HEK293 (cell line): ENCODE results near the gene KCTD6.

Source experiments
- CTCF ChIA-PET: fragments of 350-600 bp; formaldehyde crosslinking; extraction: SDS; loops from one replicate; lab custom pipeline; 2021; ENCODE audit warnings: antibody characterized with exemption; lab: Yijun Ruan, JAX
- POLR2A ChIA-PET: fragments of 300-600 bp; formaldehyde crosslinking; extraction: SDS; loops from one replicate; lab custom pipeline; 2020; ENCODE audit warnings: antibody characterized with exemption, inconsistent platforms; lab: Yijun Ruan, JAX
- H3K27ac ChIP-seq: fragments of 200-500 bp; sonication (Bioruptor generic); 2 replicates; pipeline ENCODE4 v1.5.1; 2014; ENCODE audit warnings: low read depth, low read length, control low read depth, inconsistent platforms; ENCODE audit errors: extremely low read depth
- H3K36me3 ChIP-seq, 2 experiments: fragments of 200-500 bp in 1 of 2; sonication (Bioruptor generic) in 1 of 2; 1 replicate in 1 of 2; 2 replicates in 1 of 2; pipeline ENCODE4 v1.5.1; 2014 to 2017; ENCODE audit warnings: inconsistent platforms in 2 of 2, low read length in 2 of 2; ENCODE audit not compliant: control insufficient read depth in 2 of 2, insufficient read depth in 1 of 2
- H3K4me1 ChIP-seq: fragments of 200-500 bp; sonication (Bioruptor generic); 2 replicates; pipeline ENCODE4 v1.5.1; 2014; ENCODE audit warnings: mild to moderate bottlenecking, low read length, inconsistent platforms; ENCODE audit not compliant: control insufficient read depth, insufficient read depth
- H3K4me3 ChIP-seq: 2 replicates; pipeline ENCODE4 v1.5.1; 2011; ENCODE audit warnings: low read depth, mild to moderate bottlenecking, control low read depth, low read length, moderate library complexity
- H3K9me3 ChIP-seq: fragments of 200-500 bp; sonication (Bioruptor generic); 2 replicates; pipeline ENCODE4 v1.5.1; 2014; ENCODE audit warnings: low read depth, low read length, inconsistent platforms; ENCODE audit not compliant: control insufficient read depth, insufficient read depth
- AEBP2 ChIP-seq: fragments of 450-650 bp; formaldehyde crosslinking; IDR thresholded peaks from 2 replicates; pipeline ENCODE4 v1.5.1; 2016; ENCODE audit warnings: missing biosample characterization, missing genetic modification characterization, borderline replicate concordance
- EGR2 ChIP-seq: fragments of 450-650 bp; formaldehyde crosslinking; IDR thresholded peaks from 2 replicates; pipeline ENCODE4 v1.5.1; 2016; ENCODE audit warnings: low read depth, missing biosample characterization, missing genetic modification characterization
- FEZF1 ChIP-seq: fragments of 450-650 bp; formaldehyde crosslinking; IDR thresholded peaks from 2 replicates; pipeline ENCODE4 v1.5.1; 2016; ENCODE audit warnings: missing biosample characterization, missing genetic modification characterization
- PBX3 ChIP-seq: sonication (generic); formaldehyde crosslinking; IDR thresholded peaks from 2 replicates; pipeline ENCODE4 v1.8.1; 2022; ENCODE audit warnings: mild to moderate bottlenecking, moderate library complexity, missing genetic modification reagents
- SP7 ChIP-seq: fragments of 450-650 bp; formaldehyde crosslinking; IDR thresholded peaks from 2 replicates; pipeline ENCODE4 v1.5.1; 2016; ENCODE audit warnings: missing biosample characterization, missing genetic modification characterization
- ZFP41 ChIP-seq: fragments of 450-650 bp; formaldehyde crosslinking; IDR thresholded peaks from 2 replicates; pipeline ENCODE4 v1.5.1; 2016; ENCODE audit warnings: missing biosample characterization, missing genetic modification characterization, borderline replicate concordance
- ZNF112 ChIP-seq: fragments of 450-650 bp; formaldehyde crosslinking; IDR thresholded peaks from 2 replicates; pipeline ENCODE4 v1.5.0; 2017; ENCODE audit warnings: missing biosample characterization, missing genetic modification characterization
- ZNF155 ChIP-seq: fragments of 450-650 bp; formaldehyde crosslinking; IDR thresholded peaks from 2 replicates; pipeline ENCODE4 v1.5.1; 2016; ENCODE audit warnings: missing biosample characterization, missing genetic modification characterization
- ZNF169 ChIP-seq: fragments of 450-650 bp; formaldehyde crosslinking; IDR thresholded peaks from 2 replicates; pipeline ENCODE4 v1.5.1; 2016; ENCODE audit warnings: missing biosample characterization, missing genetic modification characterization
- ZNF18 ChIP-seq: fragments of 450-650 bp; formaldehyde crosslinking; IDR thresholded peaks from 2 replicates; pipeline ENCODE4 v1.5.1; 2016; ENCODE audit warnings: missing biosample characterization, missing genetic modification characterization
- ZNF2 ChIP-seq: fragments of 450-650 bp; formaldehyde crosslinking; IDR thresholded peaks from 2 replicates; pipeline ENCODE4 v1.5.1; 2016; ENCODE audit warnings: missing biosample characterization, missing genetic modification characterization
- ZNF280D ChIP-seq: fragments of 450-650 bp; formaldehyde crosslinking; IDR thresholded peaks from 2 replicates; pipeline ENCODE4 v1.5.1; 2016; ENCODE audit warnings: missing biosample characterization, missing genetic modification characterization
- ZNF398 ChIP-seq: fragments of 450-650 bp; formaldehyde crosslinking; IDR thresholded peaks from 2 replicates; pipeline ENCODE4 v1.5.1; 2017; ENCODE audit warnings: missing biosample characterization, missing genetic modification characterization
- ZNF423 ChIP-seq: fragments of 450-650 bp; formaldehyde crosslinking; IDR thresholded peaks from 2 replicates; pipeline ENCODE4 v1.5.1; 2016; ENCODE audit warnings: missing biosample characterization, missing genetic modification characterization
- ZNF513 ChIP-seq: fragments of 450-650 bp; IDR thresholded peaks from 2 replicates; pipeline ENCODE4 v1.5.1; 2018; ENCODE audit warnings: missing biosample characterization, missing genetic modification characterization
- ZNF548 ChIP-seq: fragments of 450-650 bp; formaldehyde crosslinking; IDR thresholded peaks from 2 replicates; pipeline ENCODE4 v1.5.1; 2016; ENCODE audit warnings: missing biosample characterization, missing genetic modification characterization
- ZNF560 ChIP-seq: fragments of 450-650 bp; formaldehyde crosslinking; IDR thresholded peaks from 2 replicates; pipeline ENCODE4 v1.5.1; 2017; ENCODE audit warnings: missing biosample characterization, missing genetic modification characterization, borderline replicate concordance
- ZNF561 ChIP-seq: fragments of 450-650 bp; IDR thresholded peaks from 2 replicates; pipeline ENCODE4 v1.5.1; 2018; ENCODE audit warnings: missing biosample characterization, missing genetic modification characterization, borderline replicate concordance
- ZNF596 ChIP-seq: fragments of 450-650 bp; IDR thresholded peaks from 2 replicates; pipeline ENCODE4 v1.5.0; 2018; ENCODE audit warnings: missing biosample characterization, mild to moderate bottlenecking, missing genetic modification characterization, moderate library complexity
- ZNF621 ChIP-seq: fragments of 450-650 bp; formaldehyde crosslinking; IDR thresholded peaks from 2 replicates; pipeline ENCODE4 v1.5.1; 2017; ENCODE audit warnings: missing biosample characterization, missing genetic modification characterization
- ZNF624 ChIP-seq: fragments of 450-650 bp; formaldehyde crosslinking; IDR thresholded peaks from 2 replicates; pipeline ENCODE4 v1.5.1; 2017; ENCODE audit warnings: missing biosample characterization, missing genetic modification characterization
- ZNF660 ChIP-seq: fragments of 450-650 bp; IDR thresholded peaks from 2 replicates; pipeline ENCODE4 v1.5.1; 2018; ENCODE audit warnings: missing biosample characterization, mild to moderate bottlenecking, missing genetic modification characterization
- ZNF701 ChIP-seq: fragments of 450-650 bp; formaldehyde crosslinking; IDR thresholded peaks from 2 replicates; pipeline ENCODE4 v1.5.1; 2016; ENCODE audit warnings: missing biosample characterization, missing genetic modification characterization
- ZNF768 ChIP-seq: fragments of 450-650 bp; formaldehyde crosslinking; IDR thresholded peaks from 2 replicates; pipeline ENCODE4 v1.5.1; 2018; ENCODE audit warnings: missing biosample characterization, mild to moderate bottlenecking, missing genetic modification characterization
- ZNF785 ChIP-seq: fragments of 450-650 bp; formaldehyde crosslinking; IDR thresholded peaks from 2 replicates; pipeline ENCODE4 v1.5.1; 2016; ENCODE audit warnings: missing biosample characterization, missing genetic modification characterization

KCTD6 gene

GRCh38 chr3:58469096-58469495 lies 22.8 kb upstream of the KCTD6 start:
- no peaks in the 10 kb centered on the region for H3K36me3 ChIP-seq
- TF ChIP-seq ZNF548 (tag by site-specific recombination) (no peak), SP7 (tag by site-specific recombination) (no peak), ZFP41 (tag by site-specific recombination) (no peak), ZNF560 (tag by site-specific recombination) (no peak), ZNF660 (tag by site-specific recombination) (no peak), ZNF398 (no peak), PBX3 (CRISPR knock-in tag) (no peak), ZNF768 (no peak), ZNF701 (no peak), ZNF561 (no peak), ZNF155 (tag by site-specific recombination) (no peak), EGR2 (tag by site-specific recombination) (no peak), ZNF2 (tag by site-specific recombination) (no peak), ZNF423 (no peak), ZNF169 (no peak), ZNF280D (tag by site-specific recombination) (no peak), ZNF785 (tag by site-specific recombination) (no peak), ZNF513 (no peak), ZNF596 (tag by site-specific recombination) (no peak)
- CTCF ChIA-PET: no interaction called here
- peaks cover 11% of the 10 kb centered on the region for H3K4me1 ChIP-seq
- no peak overlapping the region for H3K4me3 ChIP-seq
- POLR2A ChIA-PET: no interaction called here
- no peak overlapping the region for H3K27ac ChIP-seq
- H3K9me3 ChIP-seq: no peaks in the 10 kb centered on the region

- H3K27ac ChIP-seq: peak overlapping the region; percentile 50; the same call in 1 of the 2 replicates
- ChIA-PET POLR2A (interaction anchor here (1.5 kb wide), 1 partner anchor 23 kb away, joined by 3 read pairs; no protein-coding TSS in a partner anchor), CTCF (interaction anchor here (0.6 kb wide), 1 partner anchor 135 kb away, joined by 4 read pairs; no protein-coding TSS in a partner anchor)
- TF ChIP-seq ZNF112 (tag by site-specific recombination) (no peak), AEBP2 (tag by site-specific recombination) (no peak), ZNF624 (tag by site-specific recombination) (no peak), FEZF1 (tag by site-specific recombination) (no peak), ZNF621 (tag by site-specific recombination) (no peak), ZNF18 (no peak)
These were observed 21.4 kb upstream of the KCTD6 start for GRCh38 chr3:58470363-58471024.

More at GRCh38 chr3:58470363-58471024, 21.4 kb upstream of the KCTD6 start:
- no peaks in the 10 kb centered on the region for H3K9me3 ChIP-seq
- peaks cover 14% of the 10 kb centered on the region for H3K4me1 ChIP-seq
- H3K4me3 ChIP-seq: no peak overlapping the region
- no peaks in the 10 kb centered on the region for H3K36me3 ChIP-seq
